CD4-positive, alpha-beta T cell (primary cell): Measurements from ENCODE around the gene EXO1. TPM values are rescaled to one million over a fixed set of nuclear protein-coding genes. Genes with fewer than 3 reads are reported as not detected.

Experiments used
- ATAC-seq: fragments of 200-7000 bp; cut with Tn5 transposase; one replicate; pipeline ENCODE4 v1.10.0; 2022; ENCODE audit warnings: mild to moderate bottlenecking; ENCODE audit not compliant: poor library complexity
- CTCF ChIA-PET: fragments of 350-600 bp; sonication (Branson Sonifier 250); formaldehyde crosslinking; loops from one replicate; lab custom pipeline; 2021; ENCODE audit warnings: antibody characterized with exemption, inconsistent platforms; lab: Charles Lee
- POLR2A ChIA-PET: fragments of 350-600 bp; sonication (Branson Sonifier 250); formaldehyde crosslinking; loops from one replicate; lab custom pipeline; 2021; ENCODE audit warnings: antibody characterized with exemption, inconsistent platforms; lab: Charles Lee
- DNase-seq, 14 experiments: peaks; one replicate each; pipeline ENCODE4 v3.0.0-alpha.2; 2013 to 2020; ENCODE audit warnings: mixed read lengths in 2 of 14
- H3K27ac ChIP-seq, 2 donors: one replicate each; pipeline versions ENCODE4 v1.5.1 to v1.7.0; 2013; ENCODE audit warnings: low read length in 2 of 2, low read depth in 1 of 2, mild to moderate bottlenecking in 1 of 2
- H3K27me3 ChIP-seq, 2 experiments: 1 replicate in 1 of 2; 2 replicates in 1 of 2; pipeline versions ENCODE4 v1.6.1 to v1.7.0; 2013; ENCODE audit warnings: low read length in 2 of 2, control low read depth in 1 of 2, mild to moderate bottlenecking in 1 of 2, moderate library complexity in 1 of 2; ENCODE audit not compliant: insufficient read depth in 2 of 2, control insufficient read depth in 1 of 2
- H3K36me3 ChIP-seq: one replicate; pipeline ENCODE4 v1.6.1; 2013; ENCODE audit warnings: low read length, control low read depth; ENCODE audit not compliant: insufficient read depth
- H3K4me1 ChIP-seq: one replicate; pipeline ENCODE4 v1.6.1; 2013; ENCODE audit warnings: low read length, control low read depth; ENCODE audit not compliant: insufficient read depth
- H3K4me3 ChIP-seq: one replicate; pipeline ENCODE4 v1.5.1; 2013; ENCODE audit warnings: mild to moderate bottlenecking, low read length, moderate library complexity
- H3K9me3 ChIP-seq, 2 experiments: 1 replicate in 1 of 2; 2 replicates in 1 of 2; pipeline versions ENCODE4 v1.6.1 to v1.7.0; 2013; ENCODE audit warnings: low read length in 2 of 2, mild to moderate bottlenecking in 2 of 2, control low read depth in 1 of 2, moderate library complexity in 1 of 2; ENCODE audit not compliant: control insufficient read depth in 1 of 2, insufficient read depth in 1 of 2
- H3K27ac Mint-ChIP-seq: one replicate; pipeline ENCODE4 v1.8.0; 2020; ENCODE audit warnings: mixed read lengths
- H3K27me3 Mint-ChIP-seq: one replicate; pipeline ENCODE4 v1.8.0; 2021; ENCODE audit warnings: mixed read lengths
- H3K36me3 Mint-ChIP-seq: one replicate; pipeline ENCODE4 v1.8.0; 2021; ENCODE audit warnings: low read depth, mixed read lengths
- H3K4me1 Mint-ChIP-seq: one replicate; pipeline ENCODE4 v1.8.0; 2021; ENCODE audit warnings: low read depth, mixed read lengths
- H3K4me3 Mint-ChIP-seq: one replicate; pipeline ENCODE4 v1.8.0; 2020; ENCODE audit warnings: mild to moderate bottlenecking, mixed read lengths
- H3K9me3 Mint-ChIP-seq: one replicate; pipeline ENCODE4 v1.8.0; 2020; ENCODE audit warnings: mixed read lengths
- CTCF ChIP-seq: fragments of 200-600 bp; IDR thresholded peaks from one replicate; pipeline ENCODE4 v1.8.0; 2022; ENCODE audit warnings: antibody characterized with exemption, mild to moderate bottlenecking
- intact Hi-C, 2 experiments: fragments of 100-400 bp; cut with DNase I in 1 of 2; cut with micrococcal nuclease in 1 of 2; formaldehyde crosslinking; loops; one replicate each; pipeline versions ENCODE4 v1.15.1 to v1.9.0; 2023 to 2025; cut with DNase I, micrococcal nuclease
- total RNA-seq, 174 experiments: library from RNA in 2 of 174; stranded (reverse) in 2 of 174; gene quantifications; one replicate each; pipeline ENCODE4 v1.2.3 and lab custom pipeline; 2021 to 2026

The EXO1 gene
- total RNA-seq, 2 experiments from 2014 or later = 0.25 to 1.1 TPM

- no peaks in the 10 kb centered on the region for H3K4me1 Mint-ChIP-seq
- Histone ChIP-seq H3K27me3 (no peaks in the 10 kb centered on the region), H3K4me1 (no peaks in the 10 kb centered on the region), H3K27ac (no peak overlapping the region), H3K36me3 (no peaks in the 10 kb centered on the region), H3K9me3 (no peaks in the 10 kb centered on the region), H3K4me3 (no peak overlapping the region)
- TF ChIP-seq CTCF = no peak
- POLR2A ChIA-PET = no interaction called here
- H3K36me3 Mint-ChIP-seq = no peaks in the 10 kb centered on the region
- H3K27ac Mint-ChIP-seq = no peak overlapping the region
- no peak overlapping the region for H3K4me3 Mint-ChIP-seq
- intact Hi-C loops = loop anchor here in 1 of 2 experiments (5.0 kb wide), 1 partner anchor 233 kb away; no protein-coding TSS in a partner anchor
- no peaks in the 10 kb centered on the region for H3K9me3 Mint-ChIP-seq
- CTCF ChIA-PET = no interaction called here
- DNase-seq = no peak
- no peaks in the 10 kb centered on the region for H3K27me3 Mint-ChIP-seq
- no peak for ATAC-seq
Observed at GRCh38 chr1:241840164-241840563, 7.8 kb upstream of the EXO1 start.

GRCh38 chr1:241841691-241842090 lies 6.3 kb upstream of the EXO1 start:
- no peaks in the 10 kb centered on the region for H3K9me3 Mint-ChIP-seq
- ATAC-seq = no peak
- H3K36me3 Mint-ChIP-seq = no peaks in the 10 kb centered on the region
- H3K27me3 ChIP-seq = no peaks in the 10 kb centered on the region
- no peak for TF ChIP-seq CTCF
- ChIA-PET POLR2A (no interaction called here), CTCF (no interaction called here)
- H3K4me3 ChIP-seq = no peak overlapping the region
- H3K4me3 Mint-ChIP-seq = no peak overlapping the region
- intact Hi-C loops = loop anchor here in 1 of 2 experiments (5.0 kb wide), 1 partner anchor 234 kb away; no protein-coding TSS in a partner anchor
- H3K4me1 ChIP-seq = no peaks in the 10 kb centered on the region
- DNase-seq = no peak
- H3K27ac ChIP-seq = no peak overlapping the region
- H3K27ac Mint-ChIP-seq = no peak overlapping the region
- H3K4me1 Mint-ChIP-seq = no peaks in the 10 kb centered on the region
- no peaks in the 10 kb centered on the region for H3K27me3 Mint-ChIP-seq
- H3K9me3 ChIP-seq = no peaks in the 10 kb centered on the region
- H3K36me3 ChIP-seq = no peaks in the 10 kb centered on the region

GRCh38 chr1:241842565-241842964 lies 5.4 kb upstream of the EXO1 start:
- Mint-ChIP-seq H3K27me3 (no peaks in the 10 kb centered on the region), H3K36me3 (no peaks in the 10 kb centered on the region), H3K4me1 (peaks cover 6% of the 10 kb centered on the region), H3K4me3 (no peak overlapping the region), H3K27ac (no peak overlapping the region), H3K9me3 (no peaks in the 10 kb centered on the region)
- H3K36me3 ChIP-seq = no peaks in the 10 kb centered on the region
- no peak overlapping the region for H3K27ac ChIP-seq
- ChIA-PET POLR2A (no interaction called here), CTCF (no interaction called here)
- no peaks in the 10 kb centered on the region for H3K27me3 ChIP-seq
- intact Hi-C loops = loop anchor here in 1 of 2 experiments (5.0 kb wide), 1 partner anchor 235 kb away; no protein-coding TSS in a partner anchor
- no peak overlapping the region for H3K4me3 ChIP-seq
- peaks cover 4% of the 10 kb centered on the region for H3K4me1 ChIP-seq
- ATAC-seq (no peak), DNase-seq (no peak)
- no peaks in the 10 kb centered on the region for H3K9me3 ChIP-seq
- TF ChIP-seq CTCF = no peak
